AML-193 (cell line): ENCODE data around the gene SGCE.
"Not testable (repeated sequence)": the region's sequence is repeated elsewhere in the genome, so short reads cannot be mapped to it uniquely, and the experiment has no call there.

Experiments used
- DNase-seq, 2 experiments: peaks; one replicate each; lab custom pipeline; 2025; lab: John Stamatoyannopoulos, UW

Gene SGCE, protein sequence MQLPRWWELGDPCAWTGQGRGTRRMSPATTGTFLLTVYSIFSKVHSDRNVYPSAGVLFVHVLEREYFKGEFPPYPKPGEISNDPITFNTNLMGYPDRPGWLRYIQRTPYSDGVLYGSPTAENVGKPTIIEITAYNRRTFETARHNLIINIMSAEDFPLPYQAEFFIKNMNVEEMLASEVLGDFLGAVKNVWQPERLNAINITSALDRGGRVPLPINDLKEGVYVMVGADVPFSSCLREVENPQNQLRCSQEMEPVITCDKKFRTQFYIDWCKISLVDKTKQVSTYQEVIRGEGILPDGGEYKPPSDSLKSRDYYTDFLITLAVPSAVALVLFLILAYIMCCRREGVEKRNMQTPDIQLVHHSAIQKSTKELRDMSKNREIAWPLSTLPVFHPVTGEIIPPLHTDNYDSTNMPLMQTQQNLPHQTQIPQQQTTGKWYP

DNA sequence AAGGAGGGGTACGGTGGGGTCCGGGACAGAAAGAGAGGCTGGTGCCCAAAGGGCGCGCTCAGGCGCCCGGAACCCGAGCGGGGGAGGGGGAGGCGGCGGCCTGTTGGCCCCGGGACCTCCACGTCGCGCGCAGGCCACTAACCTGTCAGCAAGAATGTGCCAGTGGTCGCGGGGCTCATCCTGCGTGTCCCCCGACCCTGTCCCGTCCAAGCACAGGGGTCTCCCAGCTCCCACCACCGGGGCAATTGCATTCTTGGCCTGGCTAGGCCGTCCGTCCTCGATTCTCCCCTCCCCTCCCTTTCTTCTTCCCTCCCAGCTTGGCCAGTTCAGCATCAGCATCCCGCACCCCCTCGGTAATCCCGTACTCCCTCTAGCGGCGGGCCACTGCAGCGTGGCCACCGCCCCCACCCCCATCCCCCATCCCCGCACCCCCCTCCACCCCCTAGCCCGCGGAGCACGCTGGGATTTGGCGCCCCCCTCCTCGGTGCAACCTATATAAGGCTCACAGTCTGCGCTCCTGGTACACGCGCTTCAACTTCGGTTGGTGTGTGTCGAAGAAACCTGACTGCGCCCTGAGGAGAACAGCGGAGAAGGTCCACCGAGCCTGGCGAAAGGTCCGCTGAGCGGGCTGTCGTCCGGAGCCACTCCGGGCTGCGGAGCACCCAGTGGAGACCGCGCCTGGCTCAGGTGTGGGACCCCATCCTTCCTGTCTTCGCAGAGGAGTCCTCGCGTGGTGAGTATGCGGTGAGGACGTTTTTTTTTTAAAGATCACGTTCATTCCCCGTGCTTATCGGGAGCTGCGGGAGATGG is at the start of gene SGCE:
SGCE (minus strand) TSS at position 286 of the 810 bp plus-strand sequence; CDS start at position 251, 35 bp downstream.
- no peak for DNase-seq

DNA sequence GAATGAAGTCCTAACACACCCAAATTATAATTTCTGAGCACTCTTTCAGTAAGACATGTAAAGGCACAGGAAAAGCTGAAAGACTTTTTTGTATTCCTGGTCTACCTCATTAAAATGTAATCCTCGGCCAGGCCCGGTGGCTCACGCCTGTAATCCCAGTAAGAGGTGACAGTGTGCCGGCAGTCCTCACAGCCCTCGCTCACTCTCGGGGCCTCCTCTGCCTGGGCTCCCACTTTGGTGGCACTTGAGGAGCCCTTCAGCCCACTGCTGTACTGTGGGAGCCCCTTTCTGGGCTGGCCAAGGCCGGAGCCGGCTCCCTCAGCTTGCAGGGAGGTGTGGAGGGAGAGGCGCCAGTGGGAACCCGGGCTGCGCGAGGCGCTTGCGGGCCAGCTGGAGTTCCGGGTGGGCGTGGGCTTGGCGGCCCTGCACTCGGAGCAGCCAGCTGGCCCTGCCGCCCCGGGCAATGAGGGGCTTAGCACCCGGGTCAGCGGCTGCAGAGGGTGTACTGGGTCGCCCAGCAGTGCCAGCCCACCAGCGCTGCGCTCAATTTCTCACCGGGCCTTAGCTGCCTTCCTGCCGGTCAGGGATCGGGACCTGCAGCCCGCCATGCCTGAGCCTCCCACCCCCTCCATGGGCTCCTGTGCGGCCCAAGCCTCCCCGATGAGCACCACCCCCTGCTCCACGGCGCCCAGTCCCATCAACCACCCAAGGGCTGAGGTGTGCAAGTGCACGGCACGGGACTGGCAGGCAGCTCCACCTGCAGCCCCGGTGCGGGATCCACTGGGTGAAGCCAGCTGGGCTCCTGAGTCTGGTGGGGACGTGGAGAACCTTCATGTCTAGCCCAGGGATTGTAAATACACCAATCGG is 49.5 kb upstream of the SGCE start:
- DNase-seq: not testable (repeated sequence)

DNA sequence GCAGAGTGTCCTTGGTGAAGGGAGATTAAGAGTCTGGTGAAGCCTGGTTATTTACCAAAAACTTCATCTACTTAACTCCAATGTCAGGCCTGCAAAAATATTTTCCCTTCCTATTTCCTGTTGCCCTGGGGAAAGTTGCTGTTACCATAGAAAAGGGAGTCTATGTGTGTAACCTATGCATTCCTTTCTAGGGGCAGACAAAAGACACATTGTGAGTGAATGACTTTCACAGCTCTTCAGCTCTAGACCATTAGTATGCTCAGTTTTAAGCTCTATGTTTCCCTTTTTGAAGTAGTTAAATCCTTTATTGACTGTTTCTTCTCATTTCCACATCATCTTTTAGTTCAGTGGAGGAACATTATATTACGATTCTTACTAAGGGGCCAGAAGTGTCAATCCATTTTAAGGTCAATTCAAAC is 45.6 kb upstream of the SGCE start:
- no peak for DNase-seq

DNA sequence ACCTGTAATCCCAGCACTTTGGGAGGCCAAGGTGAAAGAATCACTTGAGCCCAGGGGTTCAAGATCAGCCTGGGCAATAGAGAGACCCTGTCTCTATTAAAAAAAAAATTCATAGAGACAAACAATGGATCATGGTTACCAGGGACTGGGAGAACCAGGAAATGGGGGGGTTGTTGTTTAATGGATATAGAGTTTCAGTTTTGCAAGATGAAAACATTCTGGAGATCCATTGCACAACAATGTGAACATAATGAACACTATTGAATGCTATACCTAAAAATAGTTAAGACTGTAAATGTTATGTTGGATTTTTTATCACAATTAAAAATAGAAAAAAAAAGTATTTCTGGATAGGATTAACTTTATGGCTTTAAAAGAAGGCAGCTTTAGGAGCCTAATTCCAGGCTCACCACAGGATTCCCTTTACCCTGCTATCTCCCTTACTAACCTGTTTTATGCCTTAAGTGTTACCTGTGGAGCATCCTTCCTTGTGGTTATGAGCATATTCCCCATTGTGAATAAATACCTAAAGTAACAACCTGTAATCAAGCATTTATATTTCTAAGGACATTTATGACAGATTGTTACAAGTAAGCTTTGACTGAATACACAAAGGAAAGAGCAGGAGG is 45.1 kb upstream of the SGCE start:
- DNase-seq: no peak

DNA sequence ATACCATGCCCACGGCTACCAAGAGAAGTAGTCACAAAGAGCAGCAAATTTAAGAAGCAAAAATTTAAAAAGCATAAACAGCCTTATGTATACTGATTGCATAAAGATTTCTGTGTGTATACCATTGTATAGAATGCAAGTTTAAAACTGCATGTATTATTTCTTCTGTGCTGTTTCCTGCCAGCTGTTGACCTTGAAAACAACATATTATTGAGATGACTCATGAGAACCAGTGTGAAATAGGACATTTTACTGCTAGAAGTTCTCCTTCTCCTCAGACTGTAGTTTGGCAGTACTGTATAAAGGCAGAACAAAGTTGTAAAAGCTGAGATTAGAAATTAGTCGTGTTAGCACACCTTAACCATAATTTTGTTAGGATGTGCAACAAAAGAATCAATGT is 42.3 kb upstream of the SGCE start:
- DNase-seq: no peak

DNA sequence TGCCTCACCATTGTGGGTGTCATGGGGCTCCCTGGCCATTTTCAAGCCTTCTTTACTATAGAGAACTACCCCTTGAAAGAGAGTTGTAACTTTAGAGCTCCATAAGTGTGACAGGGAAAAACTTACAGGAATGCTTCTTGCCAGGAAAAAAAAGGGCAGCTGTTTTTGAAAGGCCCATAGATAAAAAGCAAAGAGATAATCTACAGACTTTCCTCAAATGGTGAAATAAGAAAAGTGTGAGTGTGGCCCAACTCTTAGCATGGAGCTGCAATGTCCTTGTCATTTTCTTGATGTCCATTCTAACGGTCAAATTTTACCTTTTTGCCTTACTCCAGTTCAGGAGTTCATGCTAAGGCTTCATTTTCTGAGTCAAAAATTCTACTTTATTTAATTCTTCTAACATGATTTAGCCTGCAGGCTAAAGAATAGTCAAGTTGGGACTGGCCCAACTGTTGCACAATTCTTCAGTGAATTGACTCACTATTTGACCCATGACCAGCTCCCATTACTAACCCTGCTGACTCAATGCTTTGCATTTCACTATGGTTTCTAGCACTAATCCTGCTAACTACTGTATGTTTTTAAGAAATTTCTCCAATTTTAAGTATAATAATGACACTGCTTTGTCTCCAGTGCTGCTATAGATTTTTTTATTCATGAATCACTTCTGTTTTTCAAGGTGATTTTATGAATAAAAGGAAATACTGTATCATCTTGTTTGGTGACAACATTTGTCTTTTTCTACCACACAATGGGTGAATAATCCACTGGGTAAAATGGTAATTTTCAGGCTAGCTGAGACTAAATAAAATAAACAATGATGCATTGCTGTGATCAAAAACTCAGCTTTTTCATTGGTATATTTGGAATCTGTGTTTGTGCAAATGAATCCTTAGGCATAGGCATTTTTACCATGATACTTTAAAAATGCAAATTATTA is 41.4 kb upstream of the SGCE start:
- peak; percentile 19 to 27 for DNase-seq

DNA sequence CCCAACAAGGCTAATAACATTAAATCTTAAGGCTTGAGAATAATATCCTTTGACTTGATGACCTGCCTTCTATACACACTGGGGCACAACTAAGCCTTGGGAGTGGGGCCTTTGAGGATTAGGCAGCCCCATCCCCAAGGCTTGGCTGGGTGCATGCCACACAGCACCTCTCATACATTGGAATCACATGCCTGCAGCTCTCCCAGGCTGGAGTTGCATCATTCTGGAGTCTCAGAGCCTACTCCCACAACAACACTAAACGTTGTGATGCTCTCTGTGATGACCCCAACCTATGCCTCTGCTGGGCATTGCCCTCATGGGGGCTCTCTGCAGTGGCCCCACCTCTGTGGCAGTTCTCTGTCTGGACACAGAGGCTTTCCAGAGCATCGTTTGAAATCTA is 31.9 kb upstream of the SGCE start:
- no peak for DNase-seq

DNA sequence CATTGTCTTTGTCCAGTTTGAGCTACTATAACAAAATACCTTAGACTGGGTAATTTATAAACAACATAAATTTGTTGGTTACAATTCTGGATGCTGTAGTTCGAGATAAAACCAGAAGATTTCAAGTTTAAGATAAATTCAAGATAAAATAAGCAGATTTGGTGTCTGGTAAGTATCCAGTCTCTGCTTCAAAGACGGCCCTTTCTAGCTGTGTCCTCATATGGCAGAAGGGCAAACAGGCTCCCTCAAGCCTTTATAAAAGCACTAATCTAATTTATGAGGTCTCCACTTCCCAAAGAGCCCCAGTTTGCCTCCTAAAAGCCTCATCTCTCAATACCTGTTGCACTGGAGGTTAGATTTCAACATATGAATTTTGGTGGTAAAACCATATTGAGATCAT is 31.1 kb upstream of the SGCE start:
- DNase-seq: no peak

DNA sequence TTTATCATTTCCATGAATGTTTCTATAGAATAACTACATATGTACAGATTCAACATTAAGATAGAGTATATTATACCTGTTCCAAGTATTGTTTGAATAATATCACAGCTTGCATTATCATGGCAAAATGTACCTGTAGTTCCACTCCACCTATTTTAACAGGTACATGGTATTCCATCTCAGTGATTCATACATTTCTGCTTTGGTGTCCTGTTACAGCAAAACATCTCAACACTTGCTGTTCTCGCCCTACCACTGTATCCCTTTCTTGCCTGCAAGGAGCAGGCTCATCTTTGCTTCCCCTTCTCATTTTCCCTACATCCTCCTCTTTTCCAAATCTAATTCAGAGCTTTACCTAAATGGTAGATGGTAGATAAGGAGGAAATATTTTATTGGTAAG is 27.1 kb upstream of the SGCE start:
- no peak for DNase-seq

DNA sequence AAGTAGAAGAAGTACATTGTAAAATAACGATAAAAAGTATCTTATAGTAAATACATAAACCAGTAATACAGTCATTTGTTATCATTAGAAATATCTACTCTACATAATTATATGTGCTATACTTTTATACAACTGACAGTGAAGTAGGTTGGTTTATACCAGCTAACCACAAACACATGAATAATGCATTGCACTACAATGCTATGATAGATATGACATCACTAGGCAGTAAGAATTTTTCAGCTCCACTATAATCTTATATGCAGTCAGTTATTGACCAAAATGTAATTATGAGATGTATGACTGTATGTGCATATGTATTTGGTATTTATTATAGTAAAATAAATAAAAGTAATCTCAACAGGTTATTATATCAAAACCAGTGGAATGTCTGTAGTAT is 23.4 kb upstream of the SGCE start:
- no peak for DNase-seq

DNA sequence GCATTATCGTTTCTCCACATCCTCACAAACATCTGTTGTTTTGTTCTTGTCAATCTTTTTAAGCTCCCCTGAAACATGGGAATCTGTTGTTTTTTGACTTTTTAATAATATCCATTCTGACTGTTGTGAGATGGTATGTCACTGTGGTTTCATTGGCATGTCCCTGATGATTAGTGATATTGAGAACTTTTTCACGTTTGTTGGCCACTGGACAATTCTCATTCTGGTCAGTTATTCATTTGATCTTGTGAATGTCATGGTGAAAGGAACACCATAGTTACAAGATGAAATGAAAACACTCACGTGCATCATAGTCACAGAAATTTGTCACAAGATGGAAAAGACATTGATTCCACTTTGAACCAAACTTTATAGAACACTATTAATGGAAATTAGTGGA is 20.5 kb upstream of the SGCE start:
- no peak for DNase-seq

DNA sequence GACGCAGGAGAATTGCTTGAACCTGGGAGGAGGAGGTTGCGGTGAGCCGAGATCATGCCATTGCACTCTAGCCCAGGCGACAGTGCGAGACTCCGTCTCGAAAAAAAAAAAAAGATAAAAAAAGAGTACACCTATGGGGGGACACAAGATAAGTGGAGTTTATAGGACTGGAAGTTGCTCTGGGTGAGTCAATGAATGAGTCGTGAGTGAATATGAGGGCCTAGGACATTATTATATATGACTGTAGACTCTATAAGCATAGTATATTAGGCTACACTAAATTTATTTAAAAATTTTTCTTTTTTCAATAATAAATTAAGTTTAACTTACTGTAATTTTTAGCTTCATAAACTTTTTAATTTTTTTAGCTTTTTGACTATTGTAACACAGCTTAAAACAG is 19.4 kb upstream of the SGCE start:
- no peak for DNase-seq

DNA sequence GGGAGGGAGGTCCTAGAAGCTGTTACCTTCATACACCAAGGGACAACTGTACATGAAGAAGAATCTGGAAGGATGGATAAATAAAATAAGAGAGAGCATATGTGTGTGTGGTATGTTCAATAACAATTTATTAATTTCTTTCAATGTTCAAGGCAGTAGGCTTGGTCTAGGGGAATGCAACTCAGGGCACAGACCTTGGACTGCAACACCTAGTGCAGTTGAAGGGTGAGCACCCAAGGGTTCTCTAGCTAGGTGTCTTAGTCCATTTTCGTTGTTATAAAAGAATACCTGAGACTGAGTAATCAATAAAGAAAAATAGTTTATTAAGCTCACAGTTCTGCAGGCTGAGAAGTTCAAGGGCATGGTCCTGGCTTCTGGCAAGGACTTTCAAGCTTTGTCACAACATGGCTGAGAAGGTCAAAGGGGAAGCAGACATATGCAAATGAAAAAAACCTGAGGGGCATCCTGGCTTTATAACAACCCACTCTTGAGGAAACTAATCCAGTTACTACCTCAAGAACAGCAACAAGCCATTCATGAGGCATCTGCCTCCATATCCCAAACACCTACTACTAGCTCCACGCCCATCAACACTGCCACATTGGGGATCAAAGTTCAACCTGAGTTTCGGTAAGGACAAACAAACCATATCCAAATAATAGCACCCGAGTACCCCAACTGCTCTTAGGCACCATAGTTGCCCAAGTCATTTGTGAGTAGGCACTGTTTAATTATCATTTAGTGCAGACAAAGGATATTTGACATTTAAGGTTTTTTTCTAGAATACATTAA is 15.7 kb upstream of the SGCE start:
- no peak for DNase-seq

DNA sequence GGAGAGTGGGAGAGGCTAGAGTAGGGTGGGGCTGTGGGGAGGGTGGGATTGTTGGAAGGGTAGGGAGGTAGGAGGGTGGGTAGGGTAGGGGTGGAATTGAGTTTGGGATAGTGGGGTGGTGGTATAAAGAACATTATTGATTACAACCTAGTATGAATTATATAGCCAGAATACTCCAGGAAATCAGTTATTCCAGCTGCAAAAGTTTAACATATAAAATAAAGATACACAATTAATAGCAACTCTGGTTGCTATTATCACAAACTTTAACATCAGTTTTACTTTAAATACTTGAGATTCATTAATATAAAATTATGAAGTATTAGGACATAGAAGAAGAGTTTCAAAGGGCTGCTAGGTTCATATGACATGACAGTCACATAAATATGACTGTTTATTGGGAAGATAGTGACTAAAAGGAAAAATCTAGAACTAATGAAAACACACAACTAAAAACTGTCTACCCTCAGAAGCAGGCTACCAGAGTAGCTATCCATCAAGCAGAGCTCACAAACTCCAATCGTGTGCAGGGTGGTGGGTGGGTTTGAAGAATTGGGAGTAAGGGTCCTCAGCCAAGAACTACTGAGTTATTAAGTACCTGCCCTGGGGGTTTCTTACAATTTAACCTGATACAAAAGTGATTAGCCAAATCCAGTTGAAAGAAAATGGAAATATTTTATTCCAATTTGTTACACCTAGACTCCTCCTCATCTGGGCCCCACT is 14.0 kb upstream of the SGCE start:
- DNase-seq: no peak

DNA sequence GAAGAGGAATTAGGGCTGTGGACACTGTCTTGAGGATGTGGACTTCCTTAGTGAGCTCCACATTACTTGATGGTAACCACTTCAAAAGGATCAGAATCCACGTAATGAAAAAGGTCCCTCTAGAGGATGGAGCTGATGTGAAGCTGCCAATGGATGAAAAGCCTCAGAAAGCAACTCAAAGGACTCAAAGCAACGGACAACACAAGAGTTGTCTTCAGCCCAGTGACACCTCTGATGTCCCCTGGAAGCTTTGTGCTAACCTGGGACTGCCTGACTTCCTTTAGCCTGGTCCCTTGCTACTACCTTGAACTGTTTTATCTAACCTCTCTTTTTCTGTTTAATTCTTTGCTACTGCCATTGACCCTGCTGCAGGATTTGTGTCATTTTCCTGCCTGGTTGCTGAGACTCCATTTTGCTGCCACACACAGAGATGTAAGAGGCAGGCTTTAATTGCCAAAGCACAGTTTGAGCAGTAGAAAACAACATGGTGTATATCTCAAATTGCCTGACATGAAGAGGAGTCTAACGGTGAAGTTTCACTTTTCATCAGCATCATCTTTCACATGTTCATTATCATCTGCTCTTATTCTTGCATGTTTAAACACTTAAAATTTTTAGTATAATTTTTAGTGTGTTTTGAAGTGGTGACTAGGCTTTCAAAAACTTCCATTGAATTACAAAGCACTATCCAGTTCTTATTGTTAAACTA is 11.1 kb upstream of the SGCE start:
- DNase-seq: no peak

DNA sequence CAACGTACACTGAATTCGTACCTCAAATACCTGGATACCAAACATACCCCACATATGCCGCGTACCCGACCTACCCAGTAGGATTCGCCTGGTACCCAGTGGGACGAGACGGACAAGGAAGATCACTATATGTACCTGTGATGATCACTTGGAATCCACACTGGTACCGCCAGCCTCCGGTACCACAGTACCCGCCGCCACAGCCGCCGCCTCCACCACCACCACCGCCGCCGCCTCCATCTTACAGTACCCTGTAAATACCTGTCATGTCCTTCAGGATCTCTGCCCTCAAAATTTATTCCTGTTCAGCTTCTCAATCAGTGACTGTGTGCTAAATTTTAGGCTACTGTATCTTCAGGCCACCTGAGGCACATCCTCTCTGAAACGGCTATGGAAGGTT is 9.5 kb upstream of the SGCE start:
- no peak for DNase-seq

DNA sequence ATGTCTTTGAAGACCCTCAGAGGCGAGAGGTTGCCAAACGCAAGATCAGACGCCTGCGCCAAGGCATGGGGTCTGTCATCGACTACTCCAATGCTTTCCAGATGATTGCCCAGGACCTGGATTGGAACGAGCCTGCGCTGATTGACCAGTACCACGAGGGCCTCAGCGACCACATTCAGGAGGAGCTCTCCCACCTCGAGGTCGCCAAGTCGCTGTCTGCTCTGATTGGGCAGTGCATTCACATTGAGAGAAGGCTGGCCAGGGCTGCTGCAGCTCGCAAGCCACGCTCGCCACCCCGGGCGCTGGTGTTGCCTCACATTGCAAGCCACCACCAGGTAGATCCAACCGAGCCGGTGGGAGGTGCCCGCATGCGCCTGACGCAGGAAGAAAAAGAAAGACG is 8.1 kb upstream of the SGCE start:
- no peak for DNase-seq

DNA sequence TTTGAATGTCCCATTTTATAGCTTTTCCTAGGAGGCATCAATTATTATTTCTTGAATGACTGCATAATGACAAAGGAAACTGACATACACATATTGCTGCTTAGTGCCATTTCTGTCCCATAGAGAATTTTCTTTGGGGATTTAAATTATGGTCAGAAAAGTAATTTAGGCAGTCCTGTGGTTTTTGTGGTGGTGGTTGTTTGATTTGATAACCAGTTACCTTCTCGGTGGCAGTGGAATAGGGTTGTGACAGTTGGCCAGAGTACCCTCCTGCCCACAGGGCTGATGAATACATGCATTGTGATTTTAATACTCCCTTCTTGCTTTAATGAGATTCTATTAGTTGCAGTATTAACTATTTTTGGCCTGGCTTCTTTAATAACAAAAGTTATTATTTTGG is 6.6 kb upstream of the SGCE start:
- DNase-seq: no peak

DNA sequence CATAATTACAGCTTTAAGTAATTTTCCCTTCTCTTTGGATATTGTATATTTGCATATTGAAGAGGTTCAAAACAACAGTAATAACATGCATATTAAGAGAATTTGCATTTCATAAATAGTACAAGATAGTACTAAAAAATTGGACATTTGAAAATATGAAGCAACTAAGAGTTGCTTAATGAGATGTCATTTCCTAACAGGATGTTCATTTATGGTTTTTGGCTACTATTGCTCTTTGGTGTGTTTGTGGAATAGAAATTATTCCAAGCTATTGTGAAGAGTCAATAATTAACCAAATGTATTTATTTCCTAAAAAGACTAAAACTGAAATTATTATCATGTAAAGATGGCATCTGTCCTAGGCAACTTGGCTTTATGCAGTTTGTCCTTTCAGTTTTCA is 4.1 kb upstream of the SGCE start:
- DNase-seq: peak; percentile 29 to 42
